G401.6 (cell line): ENCODE data around the gene GATA6.
"Not testable (repeated sequence)": the region's sequence is repeated elsewhere in the genome, so short reads cannot be mapped to it uniquely, and the experiment has no call there.

Experiments
- FAIRE-seq: peaks from 2 replicates; lab custom pipeline; 2012; peaks lifted over from hg19 to GRCh38; lab: Jason Lieb, UNC

Gene GATA6

DNA sequence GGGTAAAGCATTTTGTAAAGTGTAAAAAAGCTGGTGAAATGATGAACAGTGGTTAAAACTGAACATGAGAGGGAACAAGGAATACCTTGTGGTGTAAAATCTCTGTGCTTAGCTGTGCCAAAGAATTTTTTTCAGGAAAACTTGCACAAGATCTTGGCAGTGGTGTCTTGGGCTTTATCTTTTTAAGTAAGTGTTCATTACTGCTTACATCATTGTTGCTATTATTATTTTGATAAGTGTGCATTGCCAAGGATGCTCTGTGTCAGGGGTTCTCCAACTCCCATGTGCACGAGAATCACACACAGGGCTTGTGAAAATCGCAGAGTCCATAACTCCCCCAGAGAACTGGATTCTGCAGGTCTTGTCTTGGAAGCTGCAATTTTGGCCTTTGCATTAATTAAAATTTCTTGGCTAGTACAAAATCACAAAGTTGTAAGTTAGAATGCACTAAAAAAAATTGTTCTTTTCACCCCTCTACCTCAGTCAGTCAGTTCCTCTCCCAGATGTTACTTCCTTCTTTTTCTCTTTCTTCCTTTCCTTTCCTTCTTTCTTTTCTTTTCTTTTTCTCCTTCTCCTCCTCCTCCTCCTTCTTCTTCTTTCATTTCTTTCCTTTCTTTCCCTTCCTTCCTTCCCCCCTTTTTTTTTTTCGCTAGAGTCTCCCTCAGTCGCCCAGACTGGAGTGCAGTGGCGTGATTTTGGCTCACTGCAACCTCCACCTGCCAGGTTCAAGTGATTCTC is 37.8 kb downstream of the GATA6 start:
- no peak for FAIRE-seq

DNA sequence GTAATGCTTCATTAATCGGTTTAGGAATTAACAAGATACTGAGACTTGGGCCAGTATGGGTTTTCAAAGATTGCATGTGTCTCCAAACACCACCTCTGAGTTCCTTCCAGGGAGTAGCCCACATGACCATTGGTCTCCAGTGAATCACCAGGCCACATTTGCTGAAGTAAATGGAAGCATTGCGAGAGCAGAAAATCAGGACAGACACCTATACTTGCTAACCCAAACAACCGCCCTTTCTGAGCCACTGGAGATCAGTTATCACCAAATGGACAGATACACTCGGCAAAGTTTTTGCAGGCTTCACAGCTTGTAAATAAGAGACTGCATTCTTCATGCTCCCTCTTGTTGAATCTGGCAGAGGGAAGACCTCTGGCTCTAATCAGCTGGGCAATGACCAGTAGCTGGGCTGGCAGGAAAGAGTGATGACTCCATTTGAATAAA is 40.9 kb downstream of the GATA6 start:
- FAIRE-seq, result no peak

DNA sequence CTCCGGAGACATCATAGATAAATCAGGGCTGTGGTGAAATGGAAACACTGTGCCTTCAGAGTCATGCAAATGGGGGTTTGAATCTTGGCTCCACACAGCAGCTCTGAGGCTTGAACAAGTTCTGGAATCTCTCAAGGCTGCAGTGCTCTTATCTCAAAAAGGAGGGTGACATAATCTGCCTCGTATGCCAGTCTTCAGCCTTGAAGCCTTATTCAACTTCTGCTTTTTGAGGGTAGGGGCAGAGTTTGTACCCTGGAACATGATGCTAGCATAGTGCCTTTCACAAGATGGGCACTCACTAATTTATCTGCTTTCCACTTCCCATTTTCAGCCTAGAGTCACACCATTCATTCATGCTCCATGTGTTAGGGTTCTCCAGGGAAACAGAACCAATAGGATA is 42.3 kb downstream of the GATA6 start:
- FAIRE-seq, result no peak

DNA sequence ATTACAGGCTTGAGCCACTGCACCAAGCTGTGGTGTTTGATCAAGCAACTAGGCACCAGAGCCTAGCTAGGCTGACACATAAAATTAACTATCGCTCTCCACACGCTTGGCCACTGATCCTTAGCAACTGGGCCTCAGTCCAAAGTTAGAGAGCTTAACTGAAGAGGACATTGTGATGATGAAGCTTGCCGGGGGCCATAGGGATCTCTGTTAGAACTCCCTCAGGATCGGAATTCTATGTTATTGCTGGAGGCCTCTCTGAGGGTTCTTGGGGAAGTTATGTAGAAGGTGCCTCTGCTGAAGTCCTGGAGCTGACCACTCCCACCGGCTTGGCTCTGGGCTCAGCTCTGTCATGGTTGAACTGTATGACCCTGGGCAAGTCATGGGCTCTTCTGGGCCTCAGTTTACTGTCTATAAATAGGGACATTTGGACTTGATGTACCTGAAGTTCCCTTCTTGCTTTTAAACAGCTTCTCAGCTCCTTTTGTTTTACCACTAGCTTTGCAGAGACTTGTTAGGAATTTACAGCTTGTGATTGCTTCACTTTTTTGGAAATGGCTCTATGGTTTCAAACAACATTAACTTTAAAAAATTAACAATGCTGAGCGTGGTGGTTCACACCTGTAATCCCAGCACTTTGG is 44.1 kb downstream of the GATA6 start:
- no peak for FAIRE-seq

DNA sequence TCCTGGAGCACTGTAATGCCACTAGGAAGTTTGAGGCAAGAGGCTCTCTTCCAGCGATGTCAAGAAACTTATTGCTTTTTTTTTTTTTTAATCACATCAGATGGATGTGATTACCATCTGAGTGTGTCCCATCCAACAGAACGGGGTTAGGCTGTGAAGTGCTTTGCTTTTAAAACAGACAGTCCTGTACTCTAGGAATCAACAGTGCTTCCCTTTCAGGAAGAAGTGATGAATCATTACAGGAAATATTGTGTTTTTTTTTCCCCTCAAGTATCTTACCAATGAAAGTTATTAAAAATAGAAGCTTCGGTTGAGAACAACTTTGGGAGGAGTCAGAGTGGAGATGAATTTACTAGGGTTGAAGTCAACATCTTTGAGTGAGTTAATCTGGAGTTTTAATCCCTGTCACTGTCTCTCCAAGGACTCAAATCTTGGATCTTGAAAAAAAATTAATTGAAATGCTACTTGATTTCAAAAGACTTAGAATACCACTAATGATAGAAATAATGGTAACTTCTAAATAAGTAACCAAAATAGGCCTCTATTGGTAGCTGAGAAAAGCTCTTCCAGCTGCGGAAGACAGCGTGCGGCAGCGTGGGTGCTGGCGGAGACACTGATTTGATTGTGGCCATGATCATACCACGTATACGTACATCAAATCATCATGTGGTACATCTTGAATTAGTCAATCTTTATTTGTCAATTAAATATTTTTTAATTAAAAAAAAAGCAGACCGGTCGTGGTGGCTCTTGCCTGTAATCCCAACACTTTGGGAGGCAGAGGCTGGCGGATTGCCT is 45.5 kb downstream of the GATA6 start:
- no peak for FAIRE-seq

DNA sequence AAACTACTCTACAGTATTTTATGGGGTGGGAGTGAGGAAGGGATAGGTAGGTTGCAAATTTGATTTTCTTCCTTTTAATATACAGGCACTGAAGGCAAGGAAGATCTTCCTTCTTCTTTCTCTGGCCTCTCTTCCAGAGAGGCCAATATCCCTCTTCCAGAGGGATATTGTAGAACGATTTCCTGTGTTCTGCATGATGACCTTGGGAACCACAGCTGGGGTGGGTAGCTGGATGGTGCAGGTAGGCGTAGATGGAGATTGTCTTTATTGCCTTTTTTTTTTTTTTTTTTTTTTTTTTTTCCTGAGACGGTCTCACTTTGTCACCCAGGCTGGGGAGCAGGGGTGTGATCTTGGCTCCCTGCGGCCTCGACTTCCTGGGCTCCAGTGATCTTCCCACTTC is 49.4 kb downstream of the GATA6 start:
- FAIRE-seq, result no peak

DNA sequence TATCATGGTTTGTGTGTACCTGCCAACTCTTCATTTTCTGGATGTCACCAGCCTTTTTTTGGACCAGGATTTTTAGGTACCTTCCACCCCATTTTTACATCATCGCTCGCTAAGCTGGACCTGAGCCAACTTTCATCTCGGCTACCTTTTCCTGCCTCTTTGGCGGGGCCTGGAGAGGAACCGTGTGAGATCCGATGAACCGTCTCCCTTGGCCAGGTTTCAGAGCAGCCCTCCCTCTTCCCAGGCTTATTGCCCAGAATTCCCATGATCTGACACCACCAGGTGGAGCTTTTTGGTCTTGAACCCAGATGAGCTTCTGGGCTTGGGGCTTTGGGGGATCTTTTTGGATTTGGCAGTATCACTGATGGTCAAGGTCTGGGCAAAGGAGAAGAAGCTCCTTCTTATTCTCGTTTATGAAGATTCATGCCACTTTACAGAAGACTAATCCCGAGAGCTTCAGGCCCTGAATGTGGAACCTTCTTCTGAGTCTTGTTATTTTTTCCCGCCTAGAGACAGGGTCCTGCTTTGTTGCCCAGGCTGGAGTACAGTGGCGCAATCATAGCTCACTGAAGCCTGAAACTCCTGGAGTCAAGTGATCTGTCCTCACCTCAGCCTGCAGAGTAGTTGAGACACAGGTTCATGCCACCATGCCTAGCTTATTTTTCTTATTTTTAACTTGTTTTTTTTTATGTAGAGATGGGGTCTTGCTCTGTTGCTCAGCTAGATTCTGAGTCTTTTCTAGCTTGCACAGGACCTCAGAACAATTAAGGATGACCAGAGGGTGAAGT is 50.4 kb downstream of the GATA6 start:
- FAIRE-seq, result no peak

DNA sequence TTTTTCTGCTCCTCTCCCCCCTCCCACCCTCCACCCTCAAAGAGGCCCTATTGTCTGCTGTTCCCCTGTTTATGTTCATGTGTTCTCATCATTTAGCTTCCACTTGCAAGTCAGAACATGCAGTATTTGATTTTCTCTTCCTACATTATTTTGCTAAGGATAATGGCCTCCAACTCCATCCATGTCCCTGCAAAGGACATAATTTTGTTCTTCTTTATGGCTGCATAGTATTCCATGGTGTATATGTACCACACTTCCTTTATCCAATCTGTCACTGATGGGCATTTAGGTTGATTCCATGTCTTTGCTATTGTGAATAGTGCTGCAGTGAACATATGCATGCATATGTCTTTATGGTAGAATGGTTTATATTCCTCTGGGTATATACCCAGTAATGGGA is 51.2 kb downstream of the GATA6 start:
- FAIRE-seq, result not testable (repeated sequence)

DNA sequence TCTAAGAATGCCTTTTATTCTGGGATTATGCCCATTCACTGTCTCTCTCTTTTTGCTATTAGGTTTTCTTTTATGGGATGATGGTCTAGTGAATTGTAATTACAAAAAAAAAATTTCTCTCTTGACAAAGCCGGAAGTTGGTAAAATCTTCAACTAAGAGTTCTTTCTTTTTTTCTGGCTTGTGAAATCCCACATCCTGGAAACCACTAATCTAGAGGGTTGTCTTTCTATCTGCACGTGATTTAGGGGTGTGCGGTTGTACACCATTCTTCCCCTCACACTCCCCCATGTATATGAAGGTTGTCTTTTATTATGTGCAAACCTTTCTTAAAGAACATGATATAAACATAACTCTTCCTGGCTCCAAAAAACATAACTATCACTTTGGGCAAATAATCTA is 52.0 kb downstream of the GATA6 start:
- FAIRE-seq, result no peak

DNA sequence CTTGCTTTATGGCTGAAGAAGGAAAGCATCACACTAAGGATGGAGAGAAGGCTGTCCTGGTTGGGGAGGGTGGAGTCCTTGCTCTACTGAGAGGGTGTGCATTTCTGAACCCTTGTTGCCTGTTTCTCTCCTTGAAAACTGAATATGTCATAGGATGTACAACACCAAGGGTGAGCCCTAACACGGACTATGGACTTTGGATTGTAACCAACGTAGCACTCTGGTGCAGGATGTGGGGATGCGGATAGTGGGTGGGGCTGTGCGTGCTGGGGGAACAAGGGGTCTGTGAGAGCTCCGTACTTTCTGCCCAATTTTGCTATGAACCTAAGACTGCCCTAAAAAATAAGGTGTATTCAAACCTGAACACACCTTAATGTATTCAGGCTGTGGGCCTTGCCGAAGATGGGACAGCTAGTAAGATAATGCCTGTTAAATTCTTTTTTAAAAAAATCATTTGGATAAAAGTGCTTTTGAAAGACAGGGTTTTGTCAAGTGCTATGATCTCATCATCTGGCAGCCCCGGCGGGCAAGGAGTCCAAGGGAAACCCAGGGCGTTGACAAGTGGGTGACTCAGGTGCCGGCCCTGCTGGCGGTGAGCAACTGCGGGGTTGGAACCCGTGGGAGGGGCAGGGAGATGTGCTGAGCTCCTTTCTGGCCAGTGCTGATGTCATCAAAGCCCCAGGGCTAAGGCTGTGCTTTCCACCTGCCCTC is 54.0 kb downstream of the GATA6 start:
- FAIRE-seq, result no peak

DNA sequence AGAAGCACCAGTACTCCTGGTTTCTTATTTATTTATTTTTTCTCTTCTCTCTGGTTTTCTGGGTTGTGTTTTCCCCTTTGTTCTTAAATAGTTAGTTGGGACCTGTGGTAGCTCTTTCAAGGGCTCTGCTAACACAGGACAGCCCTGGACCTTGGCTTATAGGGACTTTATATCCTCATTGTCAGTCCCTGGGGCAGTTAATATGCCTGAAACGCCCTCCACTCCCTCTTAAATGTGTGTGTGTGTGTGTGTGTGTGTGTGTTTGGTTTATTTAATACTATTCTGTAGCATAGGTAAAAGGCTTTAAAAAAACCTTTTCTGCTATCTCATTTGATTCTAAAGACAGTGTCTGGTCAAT is 54.6 kb downstream of the GATA6 start:
- FAIRE-seq, result no peak

DNA sequence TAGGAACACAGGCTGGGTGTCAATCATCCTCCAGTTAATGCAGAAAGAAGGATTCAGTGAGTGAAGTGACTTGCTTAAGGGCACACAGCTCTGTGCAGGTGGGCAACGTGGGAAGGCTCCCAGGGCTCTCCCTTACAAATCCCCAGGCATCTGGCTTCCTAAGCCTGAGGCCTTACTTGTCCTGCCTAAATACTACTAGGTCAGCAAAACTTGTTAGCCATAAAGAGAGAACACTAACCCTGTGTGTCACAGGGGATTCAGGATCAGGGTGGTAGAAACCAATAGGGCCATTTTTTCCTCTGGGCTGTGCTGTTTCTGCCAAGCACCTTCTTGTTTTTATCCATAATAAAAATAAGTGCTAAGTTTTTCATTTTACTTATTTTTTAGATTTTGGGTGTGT is 55.0 kb downstream of the GATA6 start:
- no peak for FAIRE-seq

DNA sequence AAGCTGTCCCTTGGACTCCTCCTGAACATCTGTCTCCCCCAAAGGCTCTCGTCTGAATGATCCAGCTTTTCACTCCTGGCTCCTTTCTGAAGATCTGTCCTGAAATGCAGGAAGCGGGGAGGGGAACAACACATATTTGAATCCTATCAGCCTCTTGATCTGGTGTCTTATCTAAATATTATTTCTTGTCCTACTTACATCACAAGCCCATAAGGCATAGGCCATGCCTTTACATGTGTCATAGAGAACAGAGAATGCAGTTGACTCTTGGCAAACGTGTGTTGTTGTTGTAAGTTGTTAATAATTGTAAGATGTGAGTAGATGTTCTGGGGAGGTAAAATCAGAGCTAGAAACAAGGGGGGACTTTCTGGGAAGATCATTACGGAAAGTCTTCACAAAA is 57.4 kb downstream of the GATA6 start:
- FAIRE-seq, result no peak

DNA sequence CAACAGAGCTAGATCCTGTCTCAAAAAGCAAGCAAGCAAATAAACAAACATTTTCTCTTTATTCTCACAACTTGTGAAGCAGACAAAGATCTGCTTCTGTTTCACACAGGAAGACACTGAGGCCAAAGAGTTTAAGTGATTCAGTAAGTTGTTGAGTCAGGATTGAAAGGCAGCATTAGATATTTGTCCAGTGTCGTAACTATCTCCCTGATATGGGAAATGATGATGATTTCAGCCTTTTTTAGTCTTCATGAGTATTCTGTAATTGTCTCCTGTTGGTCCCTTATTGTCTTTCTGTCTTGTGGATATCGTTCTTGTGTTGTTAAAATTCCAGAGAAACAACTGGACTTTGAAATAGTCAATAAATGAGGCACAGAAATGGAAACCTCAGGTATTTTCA is 59.6 kb downstream of the GATA6 start:
- no peak for FAIRE-seq

DNA sequence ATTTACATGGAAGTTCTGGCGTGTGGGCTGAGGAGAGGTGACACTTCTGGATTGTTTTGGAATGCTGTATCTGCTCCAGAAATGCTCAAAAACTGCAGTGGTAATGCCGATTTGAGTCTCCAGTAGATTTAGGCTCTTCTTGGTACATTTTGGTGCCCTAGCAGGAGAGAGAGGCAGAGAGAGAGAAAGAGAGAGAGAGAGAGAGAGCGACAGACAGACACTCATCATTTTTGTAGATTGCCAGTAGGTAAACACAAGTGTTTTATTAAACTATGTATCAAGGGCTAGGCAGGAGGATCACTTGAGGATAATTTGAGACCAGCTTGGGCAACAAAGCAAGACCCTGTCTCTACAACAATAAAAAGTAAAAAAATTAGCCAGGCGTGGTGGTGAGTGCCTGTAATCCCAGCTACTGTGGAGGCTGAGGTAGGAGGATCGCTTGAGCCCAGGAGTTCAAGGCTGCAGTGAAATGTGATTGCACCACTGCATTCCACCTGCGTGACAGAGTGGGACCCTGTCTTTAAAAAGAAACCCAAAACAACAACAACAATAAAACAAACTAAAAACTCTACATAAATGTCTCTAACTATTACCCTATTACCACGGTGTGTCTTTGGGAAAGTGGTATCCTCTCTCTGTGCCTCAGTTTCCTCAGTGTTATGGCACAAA is 60.2 kb downstream of the GATA6 start:
- FAIRE-seq, result no peak

DNA sequence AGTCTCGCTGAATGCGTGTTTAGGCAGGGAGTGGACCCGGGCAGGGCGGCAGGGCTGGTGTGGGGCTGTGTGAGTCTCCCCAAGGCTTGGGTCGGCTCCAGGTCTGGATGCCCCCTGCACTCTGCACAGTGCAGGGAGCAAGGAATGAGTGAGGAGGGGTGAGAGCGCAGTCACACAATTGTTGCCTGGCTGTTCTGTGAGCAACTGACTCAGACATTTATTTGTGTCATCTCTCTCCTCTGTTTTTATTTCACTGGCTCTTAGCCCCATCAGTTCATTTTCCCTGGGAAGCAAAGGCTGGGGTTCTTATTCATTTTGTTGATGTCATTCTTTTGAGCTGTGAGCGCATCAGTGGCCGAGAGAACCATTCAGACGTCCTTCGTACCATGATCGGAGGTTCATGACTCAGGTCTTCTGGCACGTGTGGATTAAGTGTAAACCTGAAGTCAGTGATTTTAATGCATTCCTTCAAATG is 61.1 kb downstream of the GATA6 start:
- no peak for FAIRE-seq

DNA sequence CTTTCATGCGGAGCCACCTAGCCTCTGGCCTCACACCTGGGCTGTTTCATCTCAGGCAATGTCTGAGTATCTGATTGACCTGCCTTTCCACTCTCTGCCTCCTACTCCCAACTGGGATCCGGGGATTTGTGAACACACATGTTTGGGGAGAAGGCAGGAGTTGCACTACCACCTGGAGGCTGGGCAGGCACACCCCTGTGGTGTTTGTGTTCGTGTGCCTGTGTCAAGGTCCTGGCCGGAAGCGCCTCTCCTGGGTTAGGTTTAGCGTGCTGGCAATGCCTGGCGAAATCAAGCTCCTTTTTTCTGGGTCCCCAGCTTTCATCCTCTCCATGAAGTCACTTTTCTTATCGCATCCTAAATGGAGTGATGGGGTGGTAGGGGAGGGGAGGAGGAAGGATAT is 63.9 kb downstream of the GATA6 start:
- FAIRE-seq, result no peak

DNA sequence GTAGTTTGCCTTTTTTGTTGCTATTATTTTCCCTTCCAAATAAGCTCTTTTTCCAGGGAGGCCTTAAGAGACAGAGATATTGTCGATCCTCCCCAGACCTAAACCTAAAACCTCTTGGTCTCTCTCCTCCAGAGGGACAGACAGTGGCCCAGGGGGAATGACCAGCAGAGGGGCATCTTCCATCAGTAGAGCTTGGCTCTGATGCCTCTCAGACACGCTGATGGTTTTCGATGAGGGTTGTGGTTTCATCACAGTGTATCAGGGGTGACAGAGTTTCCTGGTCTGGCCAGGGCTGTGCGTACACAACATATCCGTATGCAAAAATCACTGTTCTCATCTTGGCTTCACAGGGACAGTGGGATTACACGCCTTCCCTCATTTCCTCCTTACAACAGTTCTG is 68.6 kb downstream of the GATA6 start:
- FAIRE-seq, result no peak

DNA sequence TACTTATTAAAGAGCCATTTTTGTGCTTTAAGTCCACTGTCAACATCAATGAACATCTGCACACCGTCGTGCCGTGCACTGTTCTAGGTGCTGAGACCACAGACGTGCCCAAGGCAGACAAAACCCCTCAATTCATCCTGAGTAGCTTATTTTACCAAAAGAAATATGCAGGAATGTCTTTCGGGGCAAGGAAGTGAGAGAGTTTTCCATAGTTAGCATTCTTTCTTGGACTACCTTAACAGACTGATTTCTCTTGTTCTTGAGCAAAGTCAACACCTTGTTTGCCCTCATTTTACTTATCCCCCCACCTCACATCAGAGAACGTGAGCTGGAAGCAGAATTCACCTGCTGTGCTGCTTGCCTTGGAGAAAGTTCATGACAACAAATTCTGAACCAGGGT is 69.3 kb downstream of the GATA6 start:
- no peak for FAIRE-seq

DNA sequence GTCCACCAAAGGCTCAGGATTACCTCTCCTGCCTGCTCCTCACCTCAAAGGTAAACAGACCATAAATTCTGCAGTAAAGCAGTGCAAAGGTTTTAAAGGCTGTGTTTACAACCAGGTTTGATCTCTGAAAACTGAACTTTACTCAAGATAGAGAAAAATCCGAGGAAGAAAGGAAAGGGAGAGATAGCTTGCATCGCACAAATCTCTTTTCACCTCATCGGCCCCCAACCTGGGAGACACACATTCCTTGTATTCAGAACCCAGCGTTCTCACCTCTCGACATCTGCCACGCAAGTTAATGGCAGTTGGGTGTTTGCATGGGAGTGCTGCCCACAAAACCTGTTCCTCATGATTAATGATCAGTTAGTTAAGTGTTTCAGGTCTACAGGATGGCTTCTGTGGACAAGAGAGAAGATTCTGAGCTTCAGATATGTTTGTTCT is 72.6 kb downstream of the GATA6 start:
- FAIRE-seq, result no peak

DNA sequence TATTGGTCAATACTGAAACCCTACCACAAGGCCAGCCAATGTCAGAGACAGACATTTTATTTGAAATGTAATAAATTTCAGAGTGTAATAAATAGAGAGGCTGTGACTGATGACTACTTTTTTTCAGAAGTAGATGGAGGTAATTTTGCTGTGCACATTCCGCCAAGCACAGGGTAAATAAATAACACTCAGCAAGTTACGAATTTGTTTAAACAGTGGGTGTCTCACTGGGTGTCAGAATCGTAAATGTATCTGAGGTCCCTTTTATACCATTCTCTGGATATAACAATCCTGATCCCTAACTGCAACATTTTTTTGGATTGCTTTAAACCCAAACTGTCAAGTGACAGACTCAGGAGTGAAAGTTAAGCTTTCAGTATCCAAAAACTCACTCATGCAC is 74.1 kb downstream of the GATA6 start:
- no peak for FAIRE-seq
